ENCODE data around the gene MAN1B1. TPM values are rescaled to one million over a fixed set of nuclear protein-coding genes. Genes with fewer than 3 reads are reported as not detected.

The MAN1B1 gene
- total and polyA plus RNA-seq, 2 of the 8 experiments (the other 6 are each of a cell fraction or from before 2014, with no cell fraction given): 33.7 to 36.3 TPM

DNA sequence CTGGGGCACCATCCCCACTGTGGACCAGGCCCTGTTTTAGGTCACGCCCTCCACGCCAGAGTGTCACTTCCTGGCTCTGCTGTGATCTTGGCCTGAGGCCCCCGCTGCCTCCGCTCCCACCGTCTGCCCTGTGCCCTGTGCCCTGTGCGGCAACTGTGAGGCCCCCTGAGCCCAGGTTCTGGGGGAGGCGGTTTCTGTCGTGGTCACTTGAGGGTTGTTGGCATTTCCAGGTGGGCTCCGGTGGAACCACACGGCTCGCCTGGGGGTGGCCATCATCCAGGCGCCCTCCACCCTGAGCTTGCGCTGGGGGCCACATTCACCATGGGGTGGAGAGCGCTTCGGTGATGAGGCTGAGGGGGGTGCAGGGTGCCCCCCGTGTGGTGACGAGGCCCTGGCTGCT, 21.2 kb downstream of the MAN1B1 start:
- H3K18ac ChIP-seq (ENCODE audit: extremely low read depth, low read length): no peak overlapping the region
- H2BK20ac ChIP-seq (ENCODE audit: low read length): no peak overlapping the region
- H4K5ac ChIP-seq (ENCODE audit: insufficient read length, low read depth, low read length): no peak overlapping the region
- peaks cover 5 to 6% of the 10 kb centered on the region in 2 experiments; a peak in 3 of 4 replicates for H3K9me3 ChIP-seq (ENCODE audit: insufficient read depth in 2 of 2, low read depth in 1 of 2, low read length in 1 of 2)
- DNase-seq (ENCODE audit: low read depth in 1 of 2, low spot score in 2 of 2) (no peak), FAIRE-seq (no peak)
- H2AK5ac ChIP-seq (ENCODE audit: low read depth, low read length): no peak overlapping the region
- 0 out of 7 replicates have a peak, but pooled peaks cover 0 to 3% (median 0%) of the 10 kb centered on the region in 4 experiments for H3K4me1 ChIP-seq (replicated peaks in 1 of 4; ENCODE audit: control insufficient read depth in 3 of 4, insufficient read depth in 4 of 4, low read length in 3 of 4)
- no peaks in the 10 kb centered on the region for H3K79me2 ChIP-seq (ENCODE audit: control insufficient read depth in 1 of 2, insufficient read depth in 2 of 2, low read length in 2 of 2)
- POLR2A ChIA-PET (ENCODE audit: partially characterized antibody): interaction anchor here (0.7 kb wide), 1 partner anchor 27 kb away, joined by 3 read pairs; no protein-coding TSS in a partner anchor
- no peak overlapping the region for H3K4ac ChIP-seq (replicated peaks; ENCODE audit: insufficient read length, low read depth, low read length)
- no peak overlapping the region for H3K14ac ChIP-seq (ENCODE audit: insufficient read length)
- H4K8ac ChIP-seq (ENCODE audit: extremely low read depth, insufficient read depth, low read length): no peak overlapping the region; the same call in 1 of the 2 replicates
- H2BK12ac ChIP-seq (ENCODE audit: low read depth, low read length): no peak overlapping the region
- no peaks in the 10 kb centered on the region for H3K23me2 ChIP-seq (ENCODE audit: low read depth, low read length)
- no peak overlapping the region for H2BK120ac ChIP-seq (replicated peaks; ENCODE audit: low read depth, low read length)
- peaks cover 6 to 15% (median 11%) of the 10 kb centered on the region in 4 experiments; a peak in 6 of 8 replicates for H3K36me3 ChIP-seq (ENCODE audit: control insufficient read depth in 2 of 4, insufficient read depth in 4 of 4, low read length in 3 of 4)
- CTCF ChIA-PET (ENCODE audit: partially characterized antibody): interaction anchor here (1.0 to 1.8 kb wide), 5 partner anchors 12 to 762 kb away, joined by 3 to 4 read pairs (median 3); no protein-coding TSS in a partner anchor
- TF ChIP-seq SIX5 (IDR thresholded peaks at IDR 0.05; ENCODE audit: low read depth, low read length) (no peak), ZNF274 (IDR thresholded peaks at IDR 0.05; ENCODE audit: borderline replicate concordance, extremely low read depth, low read length) (no peak), YY1 (IDR thresholded peaks at IDR 0.05; ENCODE audit: low read depth, low read length) (no peak), HDAC6 (IDR thresholded peaks at IDR 0.05; ENCODE audit: low read depth, low read length) (no peak)
- no peak overlapping the region for H2BK5ac ChIP-seq (ENCODE audit: low read depth, low read length)
- no peak overlapping the region for H2AFZ ChIP-seq (ENCODE audit: low read length)
- no peak overlapping the region for H3K9ac ChIP-seq (replicated peaks in 1 of 4; ENCODE audit: extremely low read depth in 1 of 4, low read depth in 3 of 4, low read length in 3 of 4)
- no peak overlapping the region for H3K4me2 ChIP-seq (ENCODE audit: insufficient read depth in 1 of 2, low read depth in 2 of 2, low read length in 2 of 2)
- no peak overlapping the region for H4K91ac ChIP-seq (replicated peaks; ENCODE audit: insufficient read length, low read length)
- no peak overlapping the region for H3K27ac ChIP-seq (ENCODE audit: low read depth, low read length)
- H2BK15ac ChIP-seq (ENCODE audit: low read length): no peak overlapping the region
- peaks cover 0 to 5% (median under 1%) of the 10 kb centered on the region in 4 experiments; a peak in 2 of 7 replicates for H3K27me3 ChIP-seq (replicated peaks in 1 of 4; ENCODE audit: control insufficient read depth in 3 of 4, extremely low read depth in 1 of 4, insufficient read depth in 3 of 4, low read length in 3 of 4)
- H3K56ac ChIP-seq (replicated peaks; ENCODE audit: insufficient read length, low read depth, low read length): no peak overlapping the region
- no peaks in the 10 kb centered on the region for H4K20me1 ChIP-seq (replicated peaks in 1 of 2; ENCODE audit: control insufficient read depth in 1 of 2, insufficient read depth in 2 of 2, low read length in 2 of 2)
- 93% methylated on average over 16 of the region's 17 CpGs; no CpG with 5 or more reads in 1 of the 2 experiments for WGBS, 2 experiments (ENCODE audit: extremely low coverage in 1 of 2, insufficient coverage in 1 of 2, insufficient read length in 1 of 2, insufficient replicate concordance in 2 of 2, low coverage in 1 of 2, low lambda C conversion rate in 2 of 2, missing lambda C conversion rate in 1 of 2)
- H3K4me3 ChIP-seq (ENCODE audit: extremely low read depth in 1 of 4, insufficient read depth in 2 of 4, low read depth in 3 of 4, low read length in 4 of 4): no peak overlapping the region
- no peak overlapping the region for H3K23ac ChIP-seq (ENCODE audit: insufficient read length)
- peaks cover 2% of the 10 kb centered on the region for H3K79me1 ChIP-seq (ENCODE audit: low read depth, low read length)
